ENCODE measurements around the gene ZNG1F.
"Not testable (repeated sequence)": the region's sequence is repeated elsewhere in the genome, so short reads cannot be mapped to it uniquely, and the experiment has no call there.

- TF ChIP-seq, protein P1, sequence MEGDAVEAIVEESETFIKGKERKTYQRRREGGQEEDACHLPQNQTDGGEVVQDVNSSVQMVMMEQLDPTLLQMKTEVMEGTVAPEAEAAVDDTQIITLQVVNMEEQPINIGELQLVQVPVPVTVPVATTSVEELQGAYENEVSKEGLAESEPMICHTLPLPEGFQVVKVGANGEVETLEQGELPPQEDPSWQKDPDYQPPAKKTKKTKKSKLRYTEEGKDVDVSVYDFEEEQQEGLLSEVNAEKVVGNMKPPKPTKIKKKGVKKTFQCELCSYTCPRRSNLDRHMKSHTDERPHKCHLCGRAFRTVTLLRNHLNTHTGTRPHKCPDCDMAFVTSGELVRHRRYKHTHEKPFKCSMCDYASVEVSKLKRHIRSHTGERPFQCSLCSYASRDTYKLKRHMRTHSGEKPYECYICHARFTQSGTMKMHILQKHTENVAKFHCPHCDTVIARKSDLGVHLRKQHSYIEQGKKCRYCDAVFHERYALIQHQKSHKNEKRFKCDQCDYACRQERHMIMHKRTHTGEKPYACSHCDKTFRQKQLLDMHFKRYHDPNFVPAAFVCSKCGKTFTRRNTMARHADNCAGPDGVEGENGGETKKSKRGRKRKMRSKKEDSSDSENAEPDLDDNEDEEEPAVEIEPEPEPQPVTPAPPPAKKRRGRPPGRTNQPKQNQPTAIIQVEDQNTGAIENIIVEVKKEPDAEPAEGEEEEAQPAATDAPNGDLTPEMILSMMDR (IDR thresholded peaks at IDR 0.05 in 4 of 5, conservative IDR thresholded peaks at IDR 0.05 in 1 of 5) = not testable (repeated sequence)
- not testable (repeated sequence) for TF ChIP-seq POLR2A (IDR thresholded peaks at IDR 0.05)
Measured at GRCh38 chr9:41219831-41220230, 30.7 kb upstream of the ZNG1F start.

Data from gastrocnemius medialis (tissue), 4 donors.